Panc1 (cell line): Measurements from ENCODE around the gene MX1. TPM values are rescaled to one million over a fixed set of nuclear protein-coding genes. Genes with fewer than 3 reads are reported as not detected.

ENCODE experiments used
- ATAC-seq: fragments of 200-7000 bp; cut with Tn5 transposase; 2 replicates; pipeline ENCODE4 v1.9.1; 2020; ENCODE audit warnings: mild to moderate bottlenecking, moderate library complexity
- BruUV-seq: library from RNA; stranded (reverse); fragments of 400-500 nt; replicated peaks from 2 replicates; lab custom pipeline; 2021; lab: Mats Ljungman, UMichigan
- CTCF ChIA-PET: fragments of 300-600 bp; sonication (Branson Sonifier 250); formaldehyde crosslinking; loops from one replicate; lab custom pipeline; 2022; ENCODE audit warnings: antibody characterized with exemption; lab: Charles Lee
- POLR2A ChIA-PET: fragments of 300-600 bp; sonication (Branson Sonifier 250); formaldehyde crosslinking; loops from one replicate; lab custom pipeline; 2022; ENCODE audit warnings: antibody characterized with exemption; lab: Charles Lee
- DNase-seq: peaks from one replicate; pipeline ENCODE4 v3.0.0-alpha.2; 2010; ENCODE audit warnings: low read depth, low spot score
- H3K27ac ChIP-seq: 2 replicates; pipeline ENCODE4 v1.5.1; 2011; ENCODE audit warnings: mild to moderate bottlenecking, low read length, inconsistent platforms
- H3K27me3 ChIP-seq: fragments of 200-500 bp; sonication (Bioruptor generic); 2 replicates; pipeline ENCODE4 v1.6.0; 2014; ENCODE audit warnings: low read length, inconsistent platforms; ENCODE audit not compliant: control insufficient read depth, insufficient read depth
- H3K36me3 ChIP-seq: fragments of 200-500 bp; sonication (Bioruptor generic); 2 replicates; pipeline ENCODE4 v1.5.1; 2014; ENCODE audit warnings: inconsistent platforms, mild to moderate bottlenecking, low read length, moderate library complexity; ENCODE audit not compliant: control insufficient read depth, insufficient read depth
- H3K4me1 ChIP-seq: 2 replicates; pipeline ENCODE4 v1.5.1; 2011; ENCODE audit warnings: inconsistent platforms, mild to moderate bottlenecking, low read length, moderate library complexity; ENCODE audit not compliant: control insufficient read depth, insufficient read depth
- H3K4me3 ChIP-seq, 2 experiments: 2 replicates each; pipeline ENCODE4 v1.5.1; 2011 to 2012; ENCODE audit warnings: low read depth in 2 of 2, low read length in 2 of 2, mild to moderate bottlenecking in 2 of 2, inconsistent platforms in 1 of 2, moderate library complexity in 1 of 2
- H3K9me3 ChIP-seq: fragments of 200-500 bp; sonication (Bioruptor generic); 2 replicates; pipeline ENCODE4 v1.5.1; 2014; ENCODE audit warnings: low read depth, mild to moderate bottlenecking, inconsistent platforms, low read length, moderate library complexity; ENCODE audit not compliant: control insufficient read depth, insufficient read depth
- CTCF ChIP-seq: fragments of 450-650 bp; IDR thresholded peaks from 2 replicates; pipeline ENCODE4 v1.5.1; 2017; ENCODE audit warnings: mild to moderate bottlenecking
- POLR2AphosphoS5 ChIP-seq: IDR thresholded peaks from 2 replicates; pipeline ENCODE4 v1.6.1; 2012; ENCODE audit warnings: mild to moderate bottlenecking, low read depth, low read length, moderate library complexity
- REST ChIP-seq, 2 experiments: IDR thresholded peaks; 2 replicates each; pipeline ENCODE4 v1.6.1; 2011 to 2012; ENCODE audit warnings: low read depth in 2 of 2, control low read depth in 1 of 2, low read length in 1 of 2, mild to moderate bottlenecking in 1 of 2, moderate library complexity in 1 of 2; ENCODE audit not compliant: insufficient read depth in 1 of 2
- SIN3A ChIP-seq: IDR thresholded peaks from 2 replicates; pipeline ENCODE4 v1.6.1; 2012; ENCODE audit warnings: low read depth, mild to moderate bottlenecking, low read length, moderate library complexity, borderline replicate concordance; ENCODE audit not compliant: insufficient read depth
- TCF7L2 ChIP-seq: IDR thresholded peaks from 2 replicates; pipeline ENCODE4 v1.6.1; 2011; ENCODE audit warnings: mild to moderate bottlenecking, low read depth, low read length, inconsistent platforms
- in situ Hi-C: cut with HindIII; loops from 2 replicates; pipeline ENCODE4 v1.10.0; 2016; ENCODE audit warnings: low sequenced_read_pairs, low pct_unique_long_range_greater_than_20kb
- intact Hi-C: fragments of 100-400 bp; cut with micrococcal nuclease; formaldehyde crosslinking; loops from one replicate; pipeline ENCODE4 v1.10.0; 2022; ENCODE audit not compliant: unreplicated experiment
- total RNA-seq: library from RNA; stranded (reverse); gene quantifications from one replicate; pipeline ENCODE4 v1.2.1, GENCODE V29; 2021; ENCODE audit not compliant: unreplicated experiment

MX1 gene
- total RNA-seq, 1 experiment from 2014 or later: 7.8 TPM

GRCh38 chr21:41407541-41408460, 18.2 kb upstream of the MX1 start:
- in situ Hi-C loops (no loop called here), intact Hi-C loops (no loop called here)
- BruUV-seq: TSS peak; percentile 50
- no peak for TF ChIP-seq REST (IDR thresholded peaks at IDR 0.05; ENCODE audit: insufficient read depth in 1 of 2, low read depth in 2 of 2, low read length in 1 of 2)
- no peak for TF ChIP-seq CTCF
- no peak for TF ChIP-seq POLR2AphosphoS5
- H3K4me1 ChIP-seq: no peaks in the 10 kb centered on the region
- H3K27ac ChIP-seq: no peak overlapping the region
- no peaks in the 10 kb centered on the region for H3K9me3 ChIP-seq
- ChIA-PET POLR2A (no interaction called here), CTCF (no interaction called here)
- ATAC-seq: no peak
- DNase-seq: no peak
- no peaks in the 10 kb centered on the region; the same call in 1 of the 2 replicates for H3K36me3 ChIP-seq
- no peak overlapping the region for H3K4me3 ChIP-seq
- H3K27me3 ChIP-seq: no peaks in the 10 kb centered on the region

- Histone ChIP-seq H3K36me3 (no peaks in the 10 kb centered on the region), H3K9me3 (no peaks in the 10 kb centered on the region), H3K4me3 (no peak overlapping the region), H3K27ac (no peak overlapping the region), H3K4me1 (no peaks in the 10 kb centered on the region), H3K27me3 (no peaks in the 10 kb centered on the region; the same call in 1 of the 2 replicates)
- TF ChIP-seq TCF7L2 (no peak), SIN3A (no peak), POLR2AphosphoS5 (no peak), CTCF (no peak), REST (IDR thresholded peaks at IDR 0.05; ENCODE audit: insufficient read depth in 1 of 2, low read depth in 2 of 2, low read length in 1 of 2) (no peak)
- ATAC-seq (no peak), DNase-seq (no peak)
- no TSS peak for BruUV-seq
- in situ Hi-C loops: no loop called here
- POLR2A ChIA-PET: no interaction called here
- CTCF ChIA-PET: no interaction called here
- intact Hi-C loops: no loop called here
Observed at GRCh38 chr21:41410361-41410760, 15.7 kb upstream of the MX1 start.
